H54 (cell line): ENCODE data around the gene AEBP2.
"Not testable (repeated sequence)": the region's sequence is repeated elsewhere in the genome, so short reads cannot be mapped to it uniquely, and the experiment has no call there.

Source experiments
- DNase-seq: peaks from one replicate; pipeline ENCODE4 v3.0.0; 2011; ENCODE audit warnings: low spot score, mixed read lengths; ENCODE audit not compliant: insufficient read length
- FAIRE-seq: peaks from 3 replicates; lab custom pipeline; 2011; peaks lifted over from hg19 to GRCh38; lab: Jason Lieb, UNC
- POLR2A ChIP-seq: IDR thresholded peaks from 2 replicates; pipeline ENCODE4 v1.6.1; 2011; ENCODE audit warnings: low read depth, mild to moderate bottlenecking, low read length

Gene AEBP2

GRCh38 chr12:19410211-19410610 is 29.1 kb upstream of the AEBP2 start:
- FAIRE-seq (no peak), DNase-seq (no peak)
- no peak for TF ChIP-seq POLR2A

- no peak for TF ChIP-seq POLR2A
- FAIRE-seq: no peak
These were observed 28.6 kb upstream of the AEBP2 start for GRCh38 chr12:19410629-19411185.

GRCh38 chr12:19411234-19412204 is 27.8 kb upstream of the AEBP2 start:
- no peak for FAIRE-seq
- TF ChIP-seq POLR2A: no peak
- DNase-seq: no peak

More at GRCh38 chr12:19410629-19411185, 28.6 kb upstream of the AEBP2 start:
- DNase-seq: no peak

- TF ChIP-seq POLR2A: no peak
- DNase-seq (no peak), FAIRE-seq (no peak)
These were observed 26.4 kb upstream of the AEBP2 start for GRCh38 chr12:19412844-19413243.

- not testable (repeated sequence) for FAIRE-seq, DNase-seq
These were observed 25.7 kb upstream of the AEBP2 start for GRCh38 chr12:19413582-19413981.

- TF ChIP-seq POLR2A: no peak
- no peak for DNase-seq
- no peak for FAIRE-seq
These were observed 23.7 kb upstream of the AEBP2 start for GRCh38 chr12:19415563-19415962.

- DNase-seq (no peak), FAIRE-seq (no peak)
- TF ChIP-seq POLR2A: no peak
These were observed 20.2 kb upstream of the AEBP2 start for GRCh38 chr12:19419086-19419485.

GRCh38 chr12:19421503-19422282 is 17.6 kb upstream of the AEBP2 start:
- no peak for DNase-seq
- no peak for FAIRE-seq
- TF ChIP-seq POLR2A: no peak

- no peak for TF ChIP-seq POLR2A
- DNase-seq (no peak), FAIRE-seq (no peak)
These were observed 15.9 kb upstream of the AEBP2 start for GRCh38 chr12:19423166-19423930.

GRCh38 chr12:19428246-19428645 is 11.0 kb upstream of the AEBP2 start:
- no peak for TF ChIP-seq POLR2A
- FAIRE-seq (no peak), DNase-seq (no peak)

GRCh38 chr12:19429491-19429890 is 9.8 kb upstream of the AEBP2 start:
- FAIRE-seq, DNase-seq: not testable (repeated sequence)

- no peak for FAIRE-seq
- no peak for TF ChIP-seq POLR2A
- no peak for DNase-seq
These were observed 8.3 kb upstream of the AEBP2 start for GRCh38 chr12:19430988-19431387.
